ENCODE data around the gene TIRAP.

DNA sequence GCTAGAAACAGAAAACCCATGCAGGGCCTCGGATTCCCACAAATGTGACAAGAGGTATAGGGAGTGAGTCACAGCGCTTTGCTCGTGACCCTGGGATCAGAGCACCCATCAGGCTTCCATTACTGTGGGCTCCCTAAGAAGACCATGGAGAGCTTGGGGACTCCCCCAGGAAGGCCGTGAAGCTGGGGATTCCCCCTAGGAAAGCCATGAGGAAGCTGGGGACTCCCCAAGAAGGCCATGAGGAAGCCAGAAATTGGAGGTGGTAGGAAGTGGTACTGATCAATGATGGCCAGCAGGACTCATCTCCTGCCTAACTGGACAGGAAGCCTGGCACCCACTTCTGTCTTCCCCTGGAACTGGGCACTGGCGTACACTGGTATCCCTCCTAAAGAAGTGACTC is 10.8 kb downstream of the TIRAP start:
- no peak for TF ChIP-seq POLR2A (IDR thresholded peaks at IDR 0.05)
- TF ChIP-seq, protein P1, sequence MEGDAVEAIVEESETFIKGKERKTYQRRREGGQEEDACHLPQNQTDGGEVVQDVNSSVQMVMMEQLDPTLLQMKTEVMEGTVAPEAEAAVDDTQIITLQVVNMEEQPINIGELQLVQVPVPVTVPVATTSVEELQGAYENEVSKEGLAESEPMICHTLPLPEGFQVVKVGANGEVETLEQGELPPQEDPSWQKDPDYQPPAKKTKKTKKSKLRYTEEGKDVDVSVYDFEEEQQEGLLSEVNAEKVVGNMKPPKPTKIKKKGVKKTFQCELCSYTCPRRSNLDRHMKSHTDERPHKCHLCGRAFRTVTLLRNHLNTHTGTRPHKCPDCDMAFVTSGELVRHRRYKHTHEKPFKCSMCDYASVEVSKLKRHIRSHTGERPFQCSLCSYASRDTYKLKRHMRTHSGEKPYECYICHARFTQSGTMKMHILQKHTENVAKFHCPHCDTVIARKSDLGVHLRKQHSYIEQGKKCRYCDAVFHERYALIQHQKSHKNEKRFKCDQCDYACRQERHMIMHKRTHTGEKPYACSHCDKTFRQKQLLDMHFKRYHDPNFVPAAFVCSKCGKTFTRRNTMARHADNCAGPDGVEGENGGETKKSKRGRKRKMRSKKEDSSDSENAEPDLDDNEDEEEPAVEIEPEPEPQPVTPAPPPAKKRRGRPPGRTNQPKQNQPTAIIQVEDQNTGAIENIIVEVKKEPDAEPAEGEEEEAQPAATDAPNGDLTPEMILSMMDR (IDR thresholded peaks at IDR 0.05): no peak

Data from right lobe of liver (tissue), 4 donors.